GM13977 (cell line): ENCODE data around the gene NYAP2.

Source experiments
- DNase-seq: peaks from one replicate; pipeline ENCODE4 v3.0.0; 2012; ENCODE audit warnings: low spot score
- CTCF ChIP-seq: IDR thresholded peaks from 2 replicates; pipeline ENCODE4 v1.5.1; 2012; ENCODE audit warnings: mild to moderate bottlenecking, control low read depth; ENCODE audit not compliant: insufficient read depth; ENCODE audit errors: extremely low read depth, missing control alignments
- in situ Hi-C: fragments of 300-500 bp; cut with MboI; formaldehyde crosslinking; loops from one replicate; pipeline ENCODE4 v1.12.0; 2022; ENCODE audit warnings: low sequenced_read_pairs, low pct_unique_long_range_greater_than_20kb, mixed read lengths, inconsistent platforms; ENCODE audit not compliant: unreplicated experiment

Gene NYAP2

DNA sequence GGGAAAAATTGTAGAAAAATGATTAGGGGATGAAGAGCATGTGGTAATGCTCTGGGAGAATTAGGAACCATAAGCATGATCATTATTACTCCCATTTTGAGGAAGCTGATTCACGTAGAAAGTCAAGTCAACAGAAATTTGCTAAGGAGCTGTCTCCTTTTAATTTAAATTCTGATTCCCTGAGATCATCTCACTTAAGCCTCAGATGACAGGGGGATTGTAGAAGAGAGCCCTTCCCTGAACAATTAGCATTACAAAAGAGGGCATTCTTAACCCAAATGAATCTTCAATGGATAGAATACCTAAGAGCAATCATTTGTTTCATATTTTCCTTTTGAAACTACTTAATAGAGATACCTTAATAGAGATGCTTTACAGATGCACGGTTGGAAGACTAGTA, 267.9 kb downstream of the NYAP2 start:
- TF ChIP-seq CTCF: no peak
- no peak for DNase-seq
- in situ Hi-C loops: loop anchor here (25.0 kb wide), 3 partner anchors 555 to 1320 kb away; no protein-coding TSS in a partner anchor

DNA sequence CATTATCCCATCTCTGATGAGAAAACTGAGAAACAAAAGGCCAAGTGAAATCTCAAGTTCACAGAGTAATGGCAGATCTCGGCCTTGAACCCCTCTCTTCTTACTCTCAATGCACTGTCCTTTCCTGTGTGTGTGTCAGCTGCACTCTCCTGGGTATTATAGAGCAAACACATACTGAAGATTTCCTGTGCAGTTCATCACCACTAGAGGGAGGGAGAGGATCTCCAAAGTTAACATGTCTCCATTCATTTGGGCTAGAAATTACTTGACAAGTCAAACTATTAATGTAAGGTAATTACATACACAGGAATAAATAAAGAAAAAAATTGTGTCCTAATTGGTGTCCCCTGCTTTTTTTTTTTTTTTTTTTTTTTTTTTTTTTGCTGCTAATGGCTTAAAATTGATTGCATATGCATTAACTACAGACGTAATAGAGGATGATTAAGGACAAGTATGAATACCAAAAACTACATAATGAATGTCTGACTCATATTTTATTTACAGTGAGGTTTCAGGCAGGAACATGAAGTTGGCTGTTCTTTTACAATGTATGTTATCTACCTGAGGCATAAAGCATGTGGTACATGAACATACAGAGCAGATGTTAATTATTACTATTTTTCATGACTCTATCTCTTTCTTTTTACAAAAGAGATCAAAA, 269.2 kb downstream of the NYAP2 start:
- in situ Hi-C loops: loop anchor here (25.0 kb wide), 3 partner anchors 556 to 1319 kb away; no protein-coding TSS in a partner anchor
- TF ChIP-seq CTCF: peak; percentile 71
- DNase-seq: peak; percentile 32

GRCh38 chr2:225670111-225670974, 270.8 kb downstream of the NYAP2 start:
- no peak for TF ChIP-seq CTCF
- in situ Hi-C loops: loop anchor here (25.0 kb wide), 3 partner anchors 558 to 1317 kb away; no protein-coding TSS in a partner anchor
- no peak for DNase-seq

- TF ChIP-seq CTCF: no peak
- DNase-seq: no peak
These were observed 279.3 kb downstream of the NYAP2 start for GRCh38 chr2:225678792-225679191.

GRCh38 chr2:225683258-225683657, 283.7 kb downstream of the NYAP2 start:
- no peak for DNase-seq
- TF ChIP-seq CTCF: no peak
- in situ Hi-C loops: no loop called here

More at GRCh38 chr2:225678792-225679191, 279.3 kb downstream of the NYAP2 start:
- in situ Hi-C loops: no loop called here

GRCh38 chr2:225690153-225690552, 290.6 kb downstream of the NYAP2 start:
- no peak for TF ChIP-seq CTCF
- no peak for DNase-seq
- in situ Hi-C loops: no loop called here
